ENCODE data around the gene ADAM33.

ADAM33 gene

GRCh38 chr20:3681931-3682781 lies at the start of gene ADAM33:
Gene ADAM33, minus strand, starts transcription at chr20:3682010. Its CDS starts 6 bp downstream, at chr20:3682004.
- DNase-seq (ENCODE audit: low read depth): no peak

GRCh38 chr20:3730803-3731672 lies 49.2 kb upstream of the ADAM33 start:
- DNase-seq (ENCODE audit: low read depth): no peak

- no peak for DNase-seq (ENCODE audit: low read depth)
These were observed 48.2 kb upstream of the ADAM33 start for GRCh38 chr20:3729811-3730540.

GRCh38 chr20:3729378-3729777 lies 47.6 kb upstream of the ADAM33 start:
- no peak for DNase-seq (ENCODE audit: low read depth)

- no peak for DNase-seq (ENCODE audit: low read depth)
These were observed 47.1 kb upstream of the ADAM33 start for GRCh38 chr20:3728876-3729275.

GRCh38 chr20:3728354-3728753 lies 46.5 kb upstream of the ADAM33 start:
- DNase-seq (ENCODE audit: low read depth): no peak

GRCh38 chr20:3727401-3728021 lies 45.7 kb upstream of the ADAM33 start:
- DNase-seq (ENCODE audit: low read depth): no peak

GRCh38 chr20:3724356-3724755 lies 42.5 kb upstream of the ADAM33 start:
- no peak for DNase-seq (ENCODE audit: low read depth)

- no peak for DNase-seq (ENCODE audit: low read depth)
These were observed 41.5 kb upstream of the ADAM33 start for GRCh38 chr20:3723284-3723683.

GRCh38 chr20:3721912-3722311 lies 40.1 kb upstream of the ADAM33 start:
- no peak for DNase-seq (ENCODE audit: low read depth)

GRCh38 chr20:3720626-3721025 lies 38.8 kb upstream of the ADAM33 start:
- DNase-seq (ENCODE audit: low read depth): no peak

GRCh38 chr20:3720068-3720467 lies 38.3 kb upstream of the ADAM33 start:
- DNase-seq (ENCODE audit: low read depth): no peak

- no peak for DNase-seq (ENCODE audit: low read depth)
These were observed 37.2 kb upstream of the ADAM33 start for GRCh38 chr20:3719046-3719445.

GRCh38 chr20:3716195-3716834 lies 34.5 kb upstream of the ADAM33 start:
- DNase-seq (ENCODE audit: low read depth): no peak

GRCh38 chr20:3714092-3714491 lies 32.3 kb upstream of the ADAM33 start:
- no peak for DNase-seq (ENCODE audit: low read depth)

- DNase-seq (ENCODE audit: low read depth): no peak
These were observed 30.6 kb upstream of the ADAM33 start, which contains the start of gene SIGLEC1 for GRCh38 chr20:3712279-3712873. Gene SIGLEC1, minus strand, starts transcription at chr20:3712600. Its CDS starts 5,472 bp downstream, at chr20:3707128.

GRCh38 chr20:3711484-3711941 lies 29.7 kb upstream of the ADAM33 start:
- no peak for DNase-seq (ENCODE audit: low read depth)

GRCh38 chr20:3710703-3711483 lies 29.1 kb upstream of the ADAM33 start:
- peak; percentile 29 for DNase-seq (ENCODE audit: low read depth)

- no peak for DNase-seq (ENCODE audit: low read depth)
These were observed 28.2 kb upstream of the ADAM33 start for GRCh38 chr20:3710011-3710466.

GRCh38 chr20:3707508-3707899 lies 25.7 kb upstream of the ADAM33 start:
- DNase-seq (ENCODE audit: low read depth): no peak
